Measurements from ENCODE around the gene SAG.

GRCh38 chr2:233379441-233379840, 71.8 kb downstream of the SAG start:
- no peak for TF ChIP-seq CTCF (IDR thresholded peaks at IDR 0.05)
- no peak for TF ChIP-seq ZFX (IDR thresholded peaks at IDR 0.05; ENCODE audit: borderline replicate concordance)

Data from 22Rv1 (cell line).